A673 (cell line): ENCODE data around the gene TAF1L. TPM values are rescaled to one million over a fixed set of nuclear protein-coding genes. Genes with fewer than 3 reads are reported as not detected.

Experiments
- BruUV-seq: library from RNA; stranded (reverse); fragments of 400-500 nt; replicated peaks from 2 replicates; lab custom pipeline; 2021; lab: Mats Ljungman, UMichigan
- CTCF ChIA-PET: fragments of 300-600 bp; sonication (Branson Sonifier 250); formaldehyde crosslinking; loops from one replicate; lab custom pipeline; 2022; ENCODE audit warnings: antibody characterized with exemption; lab: Charles Lee
- POLR2A ChIA-PET: fragments of 300-600 bp; sonication (Branson Sonifier 250); formaldehyde crosslinking; loops from one replicate; lab custom pipeline; 2022; ENCODE audit warnings: antibody characterized with exemption; ENCODE audit not compliant: low non-redundant PET; lab: Charles Lee
- DNase-seq: peaks from one replicate; pipeline ENCODE4 v3.0.0-alpha.2; 2015; ENCODE audit warnings: low spot score
- H3K27ac ChIP-seq: fragments of 200-600 bp; sonication (generic); 2 replicates; pipeline ENCODE4 v1.5.1; 2016; ENCODE audit warnings: mixed run types, low read depth, mild to moderate bottlenecking, mixed read lengths, antibody characterized with exemption, low read length; ENCODE audit not compliant: poor library complexity, severe bottlenecking
- H3K27me3 ChIP-seq: fragments of 200-600 bp; sonication (generic); replicated peaks from 2 replicates; pipeline ENCODE4 v1.6.1; 2017; ENCODE audit warnings: mixed run types, low read depth, mild to moderate bottlenecking, mixed read lengths, antibody characterized with exemption, low read length; ENCODE audit not compliant: insufficient read depth, poor library complexity
- H3K36me3 ChIP-seq: fragments of 200-600 bp; sonication (generic); 2 replicates; pipeline ENCODE4 v1.6.1; 2016; ENCODE audit warnings: mixed run types, mild to moderate bottlenecking, mixed read lengths, antibody characterized with exemption, low read length; ENCODE audit not compliant: insufficient read depth, poor library complexity, severe bottlenecking
- H3K4me1 ChIP-seq: fragments of 200-600 bp; sonication (generic); 2 replicates; pipeline ENCODE4 v1.6.1; 2017; ENCODE audit warnings: mixed run types, mild to moderate bottlenecking, mixed read lengths, antibody characterized with exemption, low read length; ENCODE audit not compliant: insufficient read depth, poor library complexity, severe bottlenecking
- H3K4me3 ChIP-seq: fragments of 200-600 bp; sonication (generic); 2 replicates; pipeline ENCODE4 v1.5.1; 2016; ENCODE audit warnings: low read depth, mixed run types, mild to moderate bottlenecking, mixed read lengths, low read length; ENCODE audit not compliant: poor library complexity, severe bottlenecking
- H3K9me3 ChIP-seq: fragments of 200-600 bp; sonication (generic); 2 replicates; pipeline ENCODE4 v1.6.1; 2016; ENCODE audit warnings: mixed run types, low read depth, mild to moderate bottlenecking, mixed read lengths, antibody characterized with exemption, low read length; ENCODE audit not compliant: poor library complexity, severe bottlenecking
- EZH2 ChIP-seq: fragments of 200-600 bp; sonication (generic); IDR thresholded peaks from 2 replicates; pipeline ENCODE4 v1.6.1; 2017; ENCODE audit warnings: borderline replicate concordance, low read depth, mild to moderate bottlenecking, mixed read lengths, antibody characterized with exemption, low read length; ENCODE audit not compliant: poor library complexity, severe bottlenecking
- intact Hi-C: fragments of 100-400 bp; cut with micrococcal nuclease; formaldehyde crosslinking; loops from one replicate; pipeline ENCODE4 v1.10.0; 2022; ENCODE audit not compliant: unreplicated experiment
- total RNA-seq: library from RNA; stranded (reverse); gene quantifications from 2 replicates; pipeline ENCODE4 v1.2.3, GENCODE V29; 2021
- TF ChIP-seq, protein P1 (sequence below): fragments of 300-800, 200-600 bp; sonication (generic); conservative IDR thresholded peaks from 2 replicates; pipeline ENCODE4 v1.5.1; 2017; ENCODE audit warnings: low read depth, mild to moderate bottlenecking, antibody characterized with exemption, low read length, moderate library complexity, mixed read lengths

TAF1L gene
- total RNA-seq, 1 experiment from 2014 or later, result not detected

- TF ChIP-seq, protein P1, sequence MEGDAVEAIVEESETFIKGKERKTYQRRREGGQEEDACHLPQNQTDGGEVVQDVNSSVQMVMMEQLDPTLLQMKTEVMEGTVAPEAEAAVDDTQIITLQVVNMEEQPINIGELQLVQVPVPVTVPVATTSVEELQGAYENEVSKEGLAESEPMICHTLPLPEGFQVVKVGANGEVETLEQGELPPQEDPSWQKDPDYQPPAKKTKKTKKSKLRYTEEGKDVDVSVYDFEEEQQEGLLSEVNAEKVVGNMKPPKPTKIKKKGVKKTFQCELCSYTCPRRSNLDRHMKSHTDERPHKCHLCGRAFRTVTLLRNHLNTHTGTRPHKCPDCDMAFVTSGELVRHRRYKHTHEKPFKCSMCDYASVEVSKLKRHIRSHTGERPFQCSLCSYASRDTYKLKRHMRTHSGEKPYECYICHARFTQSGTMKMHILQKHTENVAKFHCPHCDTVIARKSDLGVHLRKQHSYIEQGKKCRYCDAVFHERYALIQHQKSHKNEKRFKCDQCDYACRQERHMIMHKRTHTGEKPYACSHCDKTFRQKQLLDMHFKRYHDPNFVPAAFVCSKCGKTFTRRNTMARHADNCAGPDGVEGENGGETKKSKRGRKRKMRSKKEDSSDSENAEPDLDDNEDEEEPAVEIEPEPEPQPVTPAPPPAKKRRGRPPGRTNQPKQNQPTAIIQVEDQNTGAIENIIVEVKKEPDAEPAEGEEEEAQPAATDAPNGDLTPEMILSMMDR, result no peak
- no peak for TF ChIP-seq EZH2
- Histone ChIP-seq H3K27me3 (no peaks in the 10 kb centered on the region), H3K4me3 (no peak overlapping the region), H3K27ac (no peak overlapping the region), H3K4me1 (no peaks in the 10 kb centered on the region), H3K9me3 (no peaks in the 10 kb centered on the region), H3K36me3 (no peaks in the 10 kb centered on the region)
- no peak for DNase-seq
- BruUV-seq, result no TSS peak
- POLR2A ChIA-PET, result no interaction called here
- intact Hi-C loops, result no loop called here
- CTCF ChIA-PET, result interaction anchor here (1.1 kb wide), 1 partner anchor 51 kb away, joined by 3 read pairs; no protein-coding TSS in a partner anchor
These were observed 3.5 kb downstream of the TAF1L start for GRCh38 chr9:32631991-32632390.

GRCh38 chr9:32627394-32627954 is 8.0 kb downstream of the TAF1L start:
- no peak for DNase-seq
- ChIA-PET POLR2A (no interaction called here), CTCF (no interaction called here)
- Histone ChIP-seq H3K9me3 (no peaks in the 10 kb centered on the region), H3K36me3 (no peaks in the 10 kb centered on the region), H3K27ac (no peak overlapping the region), H3K27me3 (peaks cover 5% of the 10 kb centered on the region), H3K4me1 (no peaks in the 10 kb centered on the region), H3K4me3 (no peak overlapping the region)
- intact Hi-C loops, result no loop called here
- no peak for TF ChIP-seq EZH2
- TF ChIP-seq, protein P1, result no peak
- no TSS peak for BruUV-seq

DNA sequence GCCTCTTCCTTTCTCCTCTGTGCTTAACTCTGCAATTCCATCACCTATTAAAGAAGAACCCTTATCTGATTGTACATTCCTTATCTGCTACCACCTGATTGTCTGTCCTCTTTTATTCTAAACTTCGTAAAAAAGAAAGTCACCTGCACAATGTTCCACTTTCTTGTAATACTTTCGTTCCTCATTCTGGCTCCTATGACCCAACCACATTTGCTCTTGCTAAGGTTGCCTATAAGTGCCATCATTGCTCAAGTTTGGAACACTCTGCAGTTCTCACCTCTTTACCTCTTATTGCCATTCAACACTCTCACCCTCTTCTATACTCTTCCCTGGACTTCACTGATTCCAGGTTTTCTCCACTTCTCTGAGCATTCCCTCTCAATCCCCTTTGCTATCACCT is 10.1 kb downstream of the TAF1L start:
- no peak for DNase-seq
- no peak overlapping the region for H3K4me3 ChIP-seq
- no TSS peak for BruUV-seq
- POLR2A ChIA-PET, result no interaction called here
- H3K4me1 ChIP-seq, result no peaks in the 10 kb centered on the region
- no peaks in the 10 kb centered on the region for H3K36me3 ChIP-seq
- H3K27ac ChIP-seq, result no peak overlapping the region
- no peak for TF ChIP-seq EZH2
- TF ChIP-seq, protein P1, result no peak
- no peaks in the 10 kb centered on the region for H3K9me3 ChIP-seq
- peaks cover 10% of the 10 kb centered on the region for H3K27me3 ChIP-seq
- CTCF ChIA-PET, result no interaction called here
- intact Hi-C loops, result no loop called here
